GM12874 (cell line): ENCODE results near the gene MEA1.

ENCODE experiments used
- TF ChIP-seq, protein P1 (sequence below): IDR thresholded peaks from 2 replicates; pipeline ENCODE4 v1.5.1; 2011; ENCODE audit warnings: low read depth, mild to moderate bottlenecking, control low read depth, low read length, moderate library complexity; ENCODE audit not compliant: insufficient read depth

The MEA1 gene

DNA sequence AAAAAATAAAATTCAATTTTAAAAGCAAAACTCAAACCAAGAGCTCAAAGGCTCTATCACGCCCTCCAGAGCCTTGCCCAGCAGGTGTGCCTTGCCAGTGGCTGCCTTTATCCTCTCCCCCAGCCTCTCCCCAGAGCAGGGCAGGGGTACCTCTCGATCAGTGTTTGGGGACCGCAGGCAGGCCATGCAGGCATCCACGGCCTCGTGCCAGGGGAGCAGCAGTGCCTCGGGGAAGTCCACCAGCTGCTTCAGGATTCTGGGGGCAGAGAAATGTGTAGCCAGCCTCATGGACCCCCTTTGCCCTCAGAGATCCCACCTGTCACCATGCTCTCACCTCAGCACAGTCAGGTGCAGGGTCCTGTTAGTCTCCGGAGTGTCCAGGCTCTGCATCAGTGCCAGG lies 34.3 kb upstream of the MEA1 start:
- TF ChIP-seq, protein P1, sequence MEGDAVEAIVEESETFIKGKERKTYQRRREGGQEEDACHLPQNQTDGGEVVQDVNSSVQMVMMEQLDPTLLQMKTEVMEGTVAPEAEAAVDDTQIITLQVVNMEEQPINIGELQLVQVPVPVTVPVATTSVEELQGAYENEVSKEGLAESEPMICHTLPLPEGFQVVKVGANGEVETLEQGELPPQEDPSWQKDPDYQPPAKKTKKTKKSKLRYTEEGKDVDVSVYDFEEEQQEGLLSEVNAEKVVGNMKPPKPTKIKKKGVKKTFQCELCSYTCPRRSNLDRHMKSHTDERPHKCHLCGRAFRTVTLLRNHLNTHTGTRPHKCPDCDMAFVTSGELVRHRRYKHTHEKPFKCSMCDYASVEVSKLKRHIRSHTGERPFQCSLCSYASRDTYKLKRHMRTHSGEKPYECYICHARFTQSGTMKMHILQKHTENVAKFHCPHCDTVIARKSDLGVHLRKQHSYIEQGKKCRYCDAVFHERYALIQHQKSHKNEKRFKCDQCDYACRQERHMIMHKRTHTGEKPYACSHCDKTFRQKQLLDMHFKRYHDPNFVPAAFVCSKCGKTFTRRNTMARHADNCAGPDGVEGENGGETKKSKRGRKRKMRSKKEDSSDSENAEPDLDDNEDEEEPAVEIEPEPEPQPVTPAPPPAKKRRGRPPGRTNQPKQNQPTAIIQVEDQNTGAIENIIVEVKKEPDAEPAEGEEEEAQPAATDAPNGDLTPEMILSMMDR, result no peak

DNA sequence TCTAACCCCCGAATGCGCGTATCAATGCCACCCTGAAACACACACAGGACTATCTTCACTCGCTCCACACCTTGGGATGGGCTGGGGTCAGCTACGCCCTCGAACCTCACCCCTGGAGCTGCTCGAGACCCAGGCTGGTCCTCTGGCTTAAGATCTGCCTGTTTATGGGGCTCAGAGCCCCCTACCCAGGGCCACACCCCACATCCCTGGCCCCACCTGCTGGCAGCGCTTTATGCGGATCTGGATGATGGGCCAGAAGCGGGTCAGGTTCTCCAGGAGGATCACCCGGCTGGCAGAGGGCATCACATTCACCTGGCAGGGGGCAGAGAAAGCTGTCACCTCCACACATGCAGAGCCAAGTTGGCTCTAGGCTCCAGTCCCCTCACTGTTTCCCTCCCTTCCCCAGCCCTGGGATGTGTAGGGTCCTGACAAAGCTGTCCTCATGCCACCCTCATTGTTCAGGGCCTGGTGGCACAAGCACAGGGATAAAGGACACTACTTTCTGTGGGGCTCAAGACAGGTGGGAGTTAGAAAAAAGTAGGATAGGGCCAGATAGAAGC lies 31.7 kb upstream of the MEA1 start:
- TF ChIP-seq, protein P1, result no peak

DNA sequence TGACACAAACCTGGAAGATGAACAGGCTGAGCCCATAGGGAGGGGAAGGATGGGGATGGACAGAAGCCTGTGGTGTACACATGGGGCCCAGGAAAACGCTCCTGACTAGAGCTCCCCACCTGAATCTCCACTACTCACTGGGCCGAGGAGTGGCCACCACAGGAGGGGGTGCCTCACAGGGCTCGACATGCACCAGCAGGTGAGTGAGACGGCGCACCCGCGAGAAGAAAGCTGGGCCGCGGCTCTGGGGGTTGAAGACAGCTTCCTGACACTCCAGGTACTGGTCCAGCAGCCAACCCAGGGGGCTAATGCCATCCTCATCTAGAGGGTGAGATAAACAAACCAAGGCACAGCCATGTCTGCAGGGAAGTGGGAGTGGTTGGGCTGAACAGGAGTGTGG lies 29.6 kb upstream of the MEA1 start:
- TF ChIP-seq, protein P1, result no peak

DNA sequence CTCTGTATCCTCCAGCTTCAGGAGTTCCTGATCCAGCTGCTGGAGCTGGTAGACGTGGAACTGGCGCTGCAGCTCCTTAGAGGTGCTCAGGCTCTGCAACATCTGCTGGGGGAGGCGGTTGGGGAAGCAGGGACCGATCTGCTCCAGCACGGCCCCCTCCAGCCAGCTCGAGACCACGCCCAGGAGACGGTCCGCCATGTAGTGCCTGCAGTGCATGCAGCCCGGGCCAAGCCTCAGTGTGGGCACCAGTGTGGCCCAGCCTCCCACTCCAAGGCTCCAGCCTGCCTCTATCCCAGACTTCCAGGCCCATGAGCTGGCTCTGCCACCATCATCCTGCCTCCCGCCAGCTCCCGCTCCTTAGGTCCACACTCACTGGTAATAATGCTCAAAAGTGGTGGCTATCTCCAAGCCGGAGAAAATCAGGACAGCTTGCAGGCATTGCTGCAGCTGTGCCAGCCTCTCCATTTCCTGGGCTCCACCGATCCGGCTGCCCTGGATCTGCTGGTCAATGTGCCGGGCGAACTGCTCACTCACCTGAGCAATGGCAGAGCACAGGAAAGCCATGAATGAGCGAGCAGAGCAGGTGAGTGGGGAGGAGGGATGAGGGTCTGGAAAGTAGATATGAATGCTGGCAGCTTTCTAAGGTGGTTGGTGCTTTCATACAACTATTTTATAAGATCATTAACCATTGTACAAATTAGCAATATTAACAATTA lies 27.0 kb upstream of the MEA1 start:
- TF ChIP-seq, protein P1, result no peak

DNA sequence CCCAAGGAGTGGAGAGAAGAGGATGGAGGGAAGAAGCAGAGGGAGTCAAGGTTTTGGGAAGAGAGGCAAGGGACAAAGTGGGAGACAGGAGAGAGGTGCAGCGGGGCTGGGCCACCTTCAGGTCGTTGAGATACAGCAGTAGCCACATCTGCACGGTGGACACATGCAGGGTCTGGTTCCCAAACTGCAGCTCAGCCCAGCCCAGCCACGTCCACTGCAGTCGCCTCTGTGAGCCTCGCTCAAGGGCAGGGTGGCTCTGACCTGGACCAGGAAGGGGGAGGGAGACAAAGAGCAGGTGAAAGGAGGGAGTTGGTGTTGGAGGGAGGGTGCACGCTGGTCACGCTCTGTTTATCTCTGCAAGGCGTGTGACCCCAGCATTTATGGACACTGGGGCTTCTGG lies 25.0 kb upstream of the MEA1 start:
- TF ChIP-seq, protein P1, result no peak

DNA sequence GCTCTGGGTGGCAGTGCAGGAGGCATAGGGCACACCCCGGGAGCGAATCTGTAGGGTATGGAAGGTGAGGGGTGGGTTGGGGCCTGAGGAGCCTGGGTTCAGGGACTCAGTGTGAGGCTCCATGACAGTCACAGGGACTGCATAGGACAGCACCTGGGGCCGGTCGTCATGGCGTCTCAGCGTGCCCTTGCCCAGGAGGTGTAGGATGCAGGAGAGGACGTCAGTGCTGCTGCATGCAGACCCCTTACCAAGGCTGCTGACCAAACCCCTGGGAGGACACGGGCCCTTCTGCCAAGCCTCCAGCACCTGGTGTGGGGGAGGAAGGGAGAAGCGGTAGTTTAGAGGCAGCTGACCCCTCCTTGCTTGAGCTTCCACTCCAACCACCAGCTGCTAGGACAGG lies 24.0 kb upstream of the MEA1 start:
- TF ChIP-seq, protein P1, result no peak

DNA sequence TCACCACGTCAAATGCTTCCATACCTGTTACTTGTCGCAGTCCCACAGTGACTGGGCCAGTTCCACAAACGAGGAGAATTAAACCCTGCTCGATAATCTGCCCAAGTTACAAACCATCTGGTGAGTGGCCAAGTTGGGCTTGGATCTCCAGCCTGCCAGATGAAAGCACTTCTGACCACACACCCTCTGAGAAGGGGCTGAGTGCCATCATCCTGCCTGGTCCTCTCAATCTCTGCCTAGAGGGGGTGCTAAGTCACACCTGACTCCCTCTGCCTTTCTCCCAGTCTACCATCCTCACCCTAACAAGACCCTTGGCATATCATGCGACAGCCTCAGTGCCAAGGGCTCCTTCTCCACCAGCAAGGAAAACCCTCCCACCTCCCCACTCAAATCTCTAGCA lies 23.5 kb upstream of the MEA1 start:
- TF ChIP-seq, protein P1, result no peak

DNA sequence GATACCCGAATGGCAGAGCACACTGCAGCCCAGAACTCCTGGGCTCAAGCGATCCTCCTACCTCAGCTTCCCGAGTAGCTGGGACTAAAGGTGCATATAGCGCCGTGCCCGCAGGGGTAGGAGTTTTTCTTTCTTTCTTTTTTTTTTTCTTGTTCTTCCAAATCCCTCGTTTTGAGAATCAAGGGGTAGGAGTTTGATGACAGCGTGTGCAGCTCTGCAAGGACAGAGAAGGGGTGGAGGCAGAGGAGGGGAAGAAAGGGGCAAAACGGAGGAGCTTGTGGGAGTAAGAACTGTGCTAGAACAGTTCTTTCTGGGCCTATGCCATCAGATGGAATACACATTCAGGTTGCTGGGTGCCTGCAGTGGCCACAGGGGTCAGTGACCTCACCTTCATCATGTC lies 23.0 kb upstream of the MEA1 start:
- TF ChIP-seq, protein P1, result no peak
